ENCODE measurements around the gene PEX14. TPM values are rescaled to one million over a fixed set of nuclear protein-coding genes. Genes with fewer than 3 reads are reported as not detected.

Gene PEX14
- total RNA-seq, 2 donors from 2014 or later: 24.3 to 26.0 TPM

- Mint-ChIP-seq H3K9me3 (no peaks in the 10 kb centered on the region), H3K36me3 (ENCODE audit: low read depth) (no peaks in the 10 kb centered on the region), H3K4me3 (no peak overlapping the region), H3K27me3 (ENCODE audit: insufficient read depth) (no peaks in the 10 kb centered on the region), H3K4me1 (no peaks in the 10 kb centered on the region), H3K27ac (no peak overlapping the region)
- Histone ChIP-seq H3K27me3 (ENCODE audit: control insufficient read depth, insufficient read depth, low read length, poor library complexity, severe bottlenecking) (peaks cover 24% of the 10 kb centered on the region), H3K4me1 (ENCODE audit: control insufficient read depth, insufficient read depth, low read length) (peaks cover 4% of the 10 kb centered on the region), H3K27ac (ENCODE audit: low read depth, low read length) (no peak overlapping the region), H3K9ac (ENCODE audit: extremely low read depth, low read length, poor library complexity, severe bottlenecking) (no peak overlapping the region), H3K4me3 (ENCODE audit: low read length) (no peak overlapping the region), H3K36me3 (ENCODE audit: control insufficient read depth, insufficient read depth, low read length) (no peaks in the 10 kb centered on the region), H3K9me3 (ENCODE audit: control insufficient read depth, low read length) (no peaks in the 10 kb centered on the region)
- no peak for DNase-seq
- no peak for TF ChIP-seq CTCF (conservative IDR thresholded peaks at IDR 0.05)
- 86 to 100% methylated on average over 5 to 10 of the region's 10 CpGs for WGBS, 2 experiments (ENCODE audit: insufficient coverage in 1 of 2, insufficient read length in 1 of 2)
These were observed 180.3 kb downstream of the PEX14 start for GRCh38 chr1:10655002-10655401.

GRCh38 chr1:10656431-10656830, 181.7 kb downstream of the PEX14 start:
- Histone ChIP-seq H3K4me1 (ENCODE audit: control insufficient read depth, insufficient read depth, low read length) (no peaks in the 10 kb centered on the region), H3K9ac (ENCODE audit: extremely low read depth, low read length, poor library complexity, severe bottlenecking) (no peak overlapping the region), H3K27ac (ENCODE audit: low read depth, low read length) (no peak overlapping the region), H3K27me3 (ENCODE audit: control insufficient read depth, insufficient read depth, low read length, poor library complexity, severe bottlenecking) (peaks cover 11% of the 10 kb centered on the region), H3K4me3 (ENCODE audit: low read length) (no peak overlapping the region), H3K9me3 (ENCODE audit: control insufficient read depth, low read length) (no peaks in the 10 kb centered on the region), H3K36me3 (ENCODE audit: control insufficient read depth, insufficient read depth, low read length) (no peaks in the 10 kb centered on the region)
- no peaks in the 10 kb centered on the region for H3K9me3 Mint-ChIP-seq
- no peak overlapping the region for H3K4me3 Mint-ChIP-seq
- TF ChIP-seq CTCF (conservative IDR thresholded peaks at IDR 0.05): no peak
- 84 to 100% methylated on average over 3 to 15 of the region's 15 CpGs for WGBS, 2 experiments (ENCODE audit: insufficient coverage in 1 of 2, insufficient read length in 1 of 2)
- H3K27me3 Mint-ChIP-seq (ENCODE audit: insufficient read depth): no peaks in the 10 kb centered on the region
- H3K4me1 Mint-ChIP-seq: no peaks in the 10 kb centered on the region
- no peak for DNase-seq
- H3K27ac Mint-ChIP-seq: no peak overlapping the region
- H3K36me3 Mint-ChIP-seq (ENCODE audit: low read depth): no peaks in the 10 kb centered on the region

GRCh38 chr1:10657088-10657847, 182.5 kb downstream of the PEX14 start:
- H3K27me3 ChIP-seq (ENCODE audit: control insufficient read depth, insufficient read depth, low read length, poor library complexity, severe bottlenecking): peaks cover 2% of the 10 kb centered on the region
- no peak for DNase-seq
- Mint-ChIP-seq H3K27ac (no peak overlapping the region), H3K27me3 (ENCODE audit: insufficient read depth) (no peaks in the 10 kb centered on the region), H3K9me3 (no peaks in the 10 kb centered on the region), H3K4me1 (no peaks in the 10 kb centered on the region), H3K36me3 (ENCODE audit: low read depth) (no peaks in the 10 kb centered on the region), H3K4me3 (no peak overlapping the region)
- no peak overlapping the region for H3K4me3 ChIP-seq (ENCODE audit: low read length)
- no peaks in the 10 kb centered on the region for H3K9me3 ChIP-seq (ENCODE audit: control insufficient read depth, low read length)
- no peak overlapping the region for H3K9ac ChIP-seq (ENCODE audit: extremely low read depth, low read length, poor library complexity, severe bottlenecking)
- TF ChIP-seq CTCF (conservative IDR thresholded peaks at IDR 0.05): no peak
- no peaks in the 10 kb centered on the region for H3K36me3 ChIP-seq (ENCODE audit: control insufficient read depth, insufficient read depth, low read length)
- WGBS, 2 experiments (ENCODE audit: insufficient coverage in 1 of 2, insufficient read length in 1 of 2): 91% methylated on average over 12 to 29 of the region's 29 CpGs
- no peaks in the 10 kb centered on the region for H3K4me1 ChIP-seq (ENCODE audit: control insufficient read depth, insufficient read depth, low read length)
- no peak overlapping the region for H3K27ac ChIP-seq (ENCODE audit: low read depth, low read length)

All from endodermal cell (in vitro differentiated cells).